ENCODE results near the gene NOS3. TPM values are rescaled to one million over a fixed set of nuclear protein-coding genes. Genes with fewer than 3 reads are reported as not detected.

The NOS3 gene
- total and polyA plus RNA-seq, 9 of the 15 experiments (the other 6 are each of a cell fraction or from before 2014, with no cell fraction given) = 1.1 to 121 (median 23.6) TPM

DNA sequence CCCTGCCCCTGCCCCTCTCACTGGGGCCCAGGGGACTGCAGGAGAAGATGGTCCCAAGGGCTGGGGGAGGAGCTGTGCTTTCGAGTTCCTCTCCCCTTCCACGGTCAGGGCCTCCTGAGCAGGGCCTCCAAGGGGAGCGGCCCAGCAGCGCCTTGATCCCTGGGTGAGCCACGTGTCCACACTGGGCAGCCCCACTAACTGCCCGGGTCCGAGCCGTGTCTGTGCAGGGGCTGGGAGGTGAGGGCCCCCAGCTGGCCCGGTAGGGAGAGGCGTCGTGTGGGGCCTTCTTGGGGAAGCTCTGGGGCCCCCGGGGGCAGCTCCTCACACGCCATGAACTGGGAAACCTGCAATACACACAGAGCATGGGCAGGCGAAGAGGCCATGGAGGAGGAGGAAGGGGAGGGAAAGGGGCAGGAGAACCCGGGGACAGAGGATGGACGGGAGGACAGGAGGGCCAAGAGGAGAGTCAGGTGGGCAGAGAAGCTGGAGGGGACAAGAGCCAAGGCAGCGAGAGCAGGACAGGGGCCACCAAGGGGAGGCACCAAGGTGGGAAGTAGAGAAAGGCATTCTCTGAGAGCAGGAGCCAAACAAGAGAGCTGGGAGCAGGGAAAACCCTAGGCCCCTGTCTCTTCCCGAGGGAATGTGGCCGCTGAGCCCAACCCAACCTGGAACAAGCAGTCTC, 45.5 kb upstream of the NOS3 start (continued):
- TF ChIP-seq ZNF280B (CRISPR knock-in tag; IDR thresholded peaks at IDR 0.05) (no peak), NR1H2 (CRISPR knock-in tag; IDR thresholded peaks at IDR 0.05) (no peak), ZKSCAN8 (CRISPR knock-in tag; IDR thresholded peaks at IDR 0.05) (no peak), FOXP1 (CRISPR knock-in tag; IDR thresholded peaks at IDR 0.05) (no peak), NFATC3 (IDR thresholded peaks at IDR 0.05) (no peak), MITF (IDR thresholded peaks at IDR 0.05) (no peak), NR4A1 (CRISPR knock-in tag; IDR thresholded peaks at IDR 0.05) (no peak), NR4A1 (tag; IDR thresholded peaks at IDR 0.05) (no peak), ZBED1 (IDR thresholded peaks at IDR 0.05) (no peak), ZNF324 (CRISPR knock-in tag; IDR thresholded peaks at IDR 0.05) (no peak), PTRF (tag; IDR thresholded peaks at IDR 0.05) (no peak), HDGF (IDR thresholded peaks at IDR 0.05) (0 out of 2 replicates have a peak, but pooled peaks have one; percentile 45), POLR2G (IDR thresholded peaks at IDR 0.05; ENCODE audit: low read depth, low read length) (peak; percentile 61), SAP30 (IDR thresholded peaks at IDR 0.05; ENCODE audit: borderline replicate concordance, insufficient read depth, low read depth, low read length, poor library complexity, severe bottlenecking) (no peak)

Measured in K562 (cell line).